IPS DF 19.7 (cell line): ENCODE data around the gene PDZRN4.
"Not testable (repeated sequence)": the region's sequence is repeated elsewhere in the genome, so short reads cannot be mapped to it uniquely, and the experiment has no call there.

Experiments
- DNase-seq: peaks from one replicate; pipeline ENCODE4 v3.0.0-alpha.2; 2013; ENCODE audit warnings: low read depth, low spot score

Gene PDZRN4

DNA sequence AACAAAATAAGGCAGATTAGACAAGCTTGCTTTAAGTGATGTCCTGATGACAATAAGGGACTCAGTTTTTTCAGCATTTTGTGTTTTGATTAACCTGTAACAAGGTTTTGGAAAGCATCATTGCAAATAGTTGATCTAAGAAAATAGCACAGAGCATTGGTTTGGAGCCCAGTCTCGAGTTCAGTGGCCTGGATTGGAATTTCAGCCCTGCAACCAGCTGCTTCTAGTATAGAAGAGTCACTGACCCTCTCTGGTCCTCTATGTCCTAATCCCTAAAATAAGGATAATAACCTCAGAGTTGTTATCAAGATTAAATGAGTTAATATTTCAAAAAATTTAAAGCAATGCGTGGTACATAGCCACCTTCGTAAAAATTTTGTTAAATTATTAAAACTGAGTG is 25.5 kb downstream of the PDZRN4 start:
- DNase-seq: no peak

- no peak for DNase-seq
Measured at GRCh38 chr12:41217727-41218126, 29.6 kb downstream of the PDZRN4 start.

DNA sequence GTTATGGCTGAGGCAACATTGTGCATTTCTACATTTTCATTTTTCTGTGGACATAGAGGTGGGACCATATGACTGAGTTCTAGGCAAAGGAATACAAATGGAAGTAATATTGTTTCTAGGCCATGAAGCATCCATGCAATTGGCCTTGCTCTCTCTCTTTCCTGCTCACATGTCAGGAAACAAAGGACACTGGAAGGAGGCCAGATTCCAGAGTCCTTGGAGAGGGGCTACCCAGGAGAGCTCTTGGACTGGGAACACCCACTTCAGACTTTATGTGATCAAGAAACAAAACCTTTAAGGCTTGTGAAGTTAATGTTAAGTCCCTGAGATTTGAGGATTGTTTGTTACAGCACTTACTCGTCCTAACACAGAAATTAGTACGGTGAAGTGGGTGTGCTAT is 32.8 kb downstream of the PDZRN4 start:
- DNase-seq: no peak

DNA sequence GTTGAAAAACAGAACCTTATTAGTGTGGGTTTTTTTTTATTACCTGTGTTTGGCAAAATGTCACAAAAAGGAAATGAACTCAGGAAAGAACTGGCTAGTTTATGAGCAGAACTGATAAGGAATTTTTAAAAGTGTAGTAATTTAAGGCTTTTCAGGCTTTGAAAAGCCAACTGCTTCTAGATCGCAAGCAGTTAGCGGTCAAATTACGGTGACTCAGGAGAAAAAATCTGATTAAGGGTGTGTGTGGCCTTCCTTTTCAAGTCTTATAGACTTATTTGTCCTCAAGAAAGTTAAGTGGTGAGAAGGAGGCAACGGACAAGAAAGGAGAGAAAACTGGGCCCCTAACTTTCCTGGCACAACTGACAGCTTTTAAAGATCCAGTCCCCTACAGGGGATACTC is 33.4 kb downstream of the PDZRN4 start:
- no peak for DNase-seq

DNA sequence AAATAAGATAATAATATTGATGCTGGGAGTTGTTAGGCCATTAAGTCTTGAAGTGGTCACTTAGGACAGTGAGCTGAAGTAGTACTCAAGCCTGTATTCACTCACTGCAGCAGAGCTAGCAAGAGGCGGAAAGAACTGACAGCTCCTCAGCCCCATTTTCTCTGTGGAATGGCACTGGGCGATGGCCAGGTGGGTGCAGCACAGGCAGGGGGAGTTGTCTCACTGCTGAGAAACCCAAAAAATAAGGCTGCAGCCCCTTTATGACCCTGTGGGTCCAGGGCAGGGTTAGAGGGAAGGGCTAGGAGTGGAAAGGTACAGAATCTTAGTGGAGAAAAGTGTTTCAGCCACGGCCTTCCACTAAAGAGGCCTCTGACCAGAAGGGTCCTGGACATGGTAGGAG is 35.5 kb downstream of the PDZRN4 start:
- DNase-seq: no peak

GRCh38 chr12:41224066-41224465 is 35.9 kb downstream of the PDZRN4 start:
- DNase-seq: no peak

DNA sequence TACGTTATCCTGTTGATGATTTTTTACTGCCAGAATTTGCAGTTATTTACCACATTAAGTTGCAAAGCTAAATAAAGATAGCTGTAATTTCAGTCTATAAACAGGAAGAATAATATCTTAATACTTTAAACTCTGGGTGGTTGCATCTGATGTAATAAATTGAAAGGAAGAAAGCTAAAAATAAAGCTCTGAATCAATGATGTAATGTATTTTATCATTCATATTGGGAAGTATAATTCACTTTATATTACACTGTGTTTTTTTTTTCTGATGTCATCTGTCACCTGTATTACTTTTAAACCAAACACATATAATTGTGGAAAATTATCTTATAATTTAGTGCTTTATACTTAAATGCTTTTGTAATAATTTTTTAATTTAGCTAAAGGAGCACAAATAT is 37.1 kb downstream of the PDZRN4 start:
- no peak for DNase-seq

- DNase-seq: no peak
Measured at GRCh38 chr12:41228066-41228820, 40.1 kb downstream of the PDZRN4 start.

- DNase-seq: no peak
Measured at GRCh38 chr12:41230756-41231155, 42.6 kb downstream of the PDZRN4 start.

DNA sequence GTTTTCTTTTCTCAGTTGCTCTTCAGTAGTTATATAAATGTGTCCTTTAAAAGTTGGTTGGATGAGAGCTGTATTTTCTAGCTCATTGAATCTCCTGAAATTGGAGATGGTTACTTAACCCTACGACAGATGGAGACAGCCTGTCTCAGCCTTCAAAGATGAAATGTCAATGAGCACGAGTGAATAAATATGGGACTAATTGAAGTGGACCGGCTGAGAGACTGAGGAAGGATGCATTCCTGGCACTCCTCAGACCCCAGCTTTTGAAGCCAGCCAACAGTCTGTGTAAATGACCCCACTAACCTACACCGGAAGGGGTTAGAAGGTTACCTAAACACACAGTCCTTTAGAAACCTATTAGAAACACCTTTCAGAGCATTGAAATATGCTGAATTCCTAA is 46.6 kb downstream of the PDZRN4 start:
- DNase-seq: no peak

DNA sequence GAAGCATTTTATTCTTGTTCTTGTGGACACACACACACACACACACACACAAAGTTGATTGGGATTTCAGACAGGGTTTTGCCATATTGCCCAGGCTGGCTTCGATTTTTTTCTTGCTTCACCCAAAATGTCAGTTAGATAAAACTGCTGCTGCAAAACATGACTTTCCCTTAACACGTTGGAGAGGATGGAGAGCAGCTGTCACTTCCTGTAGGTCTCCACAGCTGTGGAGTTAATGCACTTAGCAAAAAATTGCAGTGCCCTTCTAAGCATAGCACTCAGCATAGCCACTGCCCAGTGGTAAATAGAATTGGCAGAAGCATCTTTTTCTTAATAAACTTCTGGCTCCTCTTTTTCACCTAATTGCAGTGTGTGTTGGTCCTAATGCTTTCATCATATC is 54.5 kb downstream of the PDZRN4 start:
- DNase-seq: no peak

- no peak for DNase-seq
Measured at GRCh38 chr12:41248391-41248790, 60.3 kb downstream of the PDZRN4 start.

DNA sequence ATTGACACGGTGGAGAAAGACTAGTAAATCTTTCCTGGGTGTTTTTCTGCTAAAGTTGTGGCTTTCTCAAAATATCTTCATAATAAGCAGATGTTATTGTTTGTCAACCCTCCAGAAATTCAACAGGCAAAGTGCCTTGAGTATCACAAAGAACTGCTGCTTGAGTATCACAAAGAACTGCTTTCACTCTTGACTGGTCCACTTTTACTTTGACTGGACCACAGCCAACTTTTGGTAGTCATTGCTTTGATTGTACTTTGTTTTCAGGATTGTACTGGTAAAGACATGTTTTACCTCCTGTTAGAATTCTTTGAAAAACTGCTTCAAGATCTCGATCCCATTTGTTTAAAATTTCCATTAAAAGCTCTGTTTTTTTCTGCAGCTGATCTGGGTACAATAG is 62.6 kb downstream of the PDZRN4 start:
- DNase-seq: no peak

DNA sequence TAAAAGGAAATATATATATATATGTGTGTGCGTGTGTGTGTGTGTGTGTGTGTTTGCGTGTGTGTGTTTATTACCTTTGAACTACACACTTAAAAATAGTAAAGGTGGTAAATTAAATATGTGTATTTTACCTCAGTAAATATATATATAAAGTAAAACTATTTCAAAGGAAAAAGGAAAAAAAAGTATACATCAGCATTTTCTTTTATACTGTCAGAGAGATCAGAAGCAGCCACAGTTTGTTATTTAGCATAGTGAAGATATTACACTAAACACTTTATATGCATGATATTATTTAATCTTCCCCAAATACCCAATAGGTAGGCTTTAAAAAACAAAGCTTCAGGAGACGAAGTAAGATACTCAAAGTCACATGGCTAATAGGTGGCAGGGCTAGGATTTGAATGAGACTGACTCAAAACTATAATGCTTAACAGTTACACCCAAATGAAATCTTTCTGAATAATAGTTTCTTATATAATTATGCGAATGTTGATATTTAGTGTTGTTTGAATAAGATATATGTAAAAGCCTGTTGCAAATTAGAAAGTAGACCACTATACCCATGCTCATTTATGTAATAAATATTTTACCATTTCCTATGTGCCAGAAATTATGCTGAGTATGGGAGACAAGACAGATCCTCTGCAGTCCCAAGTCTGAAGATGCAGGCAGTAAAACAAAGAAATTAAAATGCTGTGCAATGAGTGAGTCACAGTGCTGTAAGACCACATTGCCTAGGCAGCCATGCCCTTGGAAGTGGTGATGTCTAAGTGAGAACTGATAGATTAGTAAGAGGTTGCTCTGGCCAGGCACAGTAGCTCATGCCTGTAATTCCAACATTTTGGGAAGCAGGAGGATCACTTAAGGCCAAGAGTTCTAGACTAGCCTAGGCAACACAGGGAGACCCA is 66.1 kb downstream of the PDZRN4 start:
- DNase-seq: no peak

- not testable (repeated sequence) for DNase-seq
Measured at GRCh38 chr12:41263196-41263595, 75.1 kb downstream of the PDZRN4 start.

- DNase-seq: no peak
Measured at GRCh38 chr12:41264281-41264680, 76.2 kb downstream of the PDZRN4 start.

- no peak for DNase-seq
Measured at GRCh38 chr12:41269056-41269455, 80.9 kb downstream of the PDZRN4 start.

- DNase-seq: no peak
Measured at GRCh38 chr12:41271489-41271888, 83.4 kb downstream of the PDZRN4 start.

DNA sequence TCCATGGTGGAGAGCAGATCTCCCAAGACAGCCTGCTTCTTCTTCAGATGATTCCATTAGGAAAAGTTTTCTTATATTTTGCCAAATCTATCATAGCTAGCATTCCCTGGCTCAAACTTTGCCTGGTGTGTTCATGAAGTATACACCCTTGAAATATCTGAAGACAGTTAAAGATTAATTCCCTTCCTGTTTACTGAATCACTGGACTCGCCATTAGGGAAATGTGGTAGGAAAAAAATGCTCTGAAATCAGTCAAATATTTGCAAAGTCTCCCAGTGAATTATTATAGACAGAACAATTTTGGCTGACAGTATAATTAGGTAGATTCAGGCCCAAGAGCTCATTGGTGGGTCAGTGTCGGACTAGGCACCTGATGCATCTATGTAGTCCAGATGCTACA is 86.5 kb downstream of the PDZRN4 start:
- DNase-seq: no peak

- DNase-seq: no peak
Measured at GRCh38 chr12:41277100-41277945, 89.2 kb downstream of the PDZRN4 start.

DNA sequence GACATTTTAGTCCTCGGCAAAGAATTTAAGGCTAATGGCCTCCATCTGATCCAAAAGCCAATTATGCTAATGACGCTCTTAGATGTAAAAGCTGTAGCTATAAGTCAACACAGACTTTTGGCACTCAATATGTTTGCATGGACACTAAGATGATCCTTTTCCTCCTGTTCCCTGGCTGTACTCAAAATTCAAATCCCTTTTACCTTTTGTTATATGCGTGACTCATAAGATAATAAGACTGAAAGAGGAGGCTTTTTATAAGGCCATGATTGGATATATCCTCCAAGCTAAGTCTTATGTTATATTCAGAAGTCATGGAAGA is 89.8 kb downstream of the PDZRN4 start:
- no peak for DNase-seq
